ENCODE results near the gene NUP214.
A peak's percentile ranks its signal among the peaks of the same experiment; 100 is the strongest.
"Not testable (repeated sequence)": the region's sequence is repeated elsewhere in the genome, so short reads cannot be mapped to it uniquely, and the experiment has no call there.

NUP214 gene

GRCh38 chr9:131259916-131260597 lies 134.7 kb downstream of the NUP214 start:
- no peak for DNase-seq (ENCODE audit: low spot score)

DNA sequence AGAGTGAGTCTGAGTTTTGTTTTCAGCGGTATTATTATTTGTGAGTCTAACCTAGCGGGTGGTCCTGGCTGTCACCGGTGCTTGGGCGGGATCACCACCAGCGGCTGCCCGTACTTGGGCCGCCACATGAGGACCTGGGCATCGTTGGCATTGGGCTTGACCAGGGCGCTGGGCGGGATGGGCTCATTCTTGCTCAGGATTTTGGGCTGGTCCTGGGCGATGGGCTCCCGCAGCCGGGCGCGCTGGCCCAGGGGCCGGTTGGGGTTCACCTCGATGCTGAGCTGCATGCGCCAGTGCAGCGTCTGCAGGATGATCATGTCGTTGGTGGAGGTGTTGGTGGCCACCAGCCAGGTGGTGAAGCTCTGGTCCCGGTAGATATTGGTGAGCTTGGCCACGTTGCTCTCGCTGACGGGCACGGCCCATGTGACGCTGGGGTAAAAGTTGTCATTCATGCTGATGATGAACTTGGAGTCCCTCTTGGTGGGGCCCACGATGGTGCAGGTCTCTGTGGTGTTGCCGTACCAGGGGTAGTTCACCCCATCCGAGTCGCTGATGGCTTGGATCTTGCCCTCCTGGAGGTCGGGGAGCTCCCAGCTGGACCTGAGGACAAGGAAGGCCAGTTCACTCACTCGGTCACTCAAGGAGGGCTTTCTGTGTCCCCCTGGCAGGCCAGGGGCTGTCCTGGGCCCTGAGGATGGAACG lies 135.5 kb downstream of the NUP214 start:
- no peak for DNase-seq (ENCODE audit: low spot score)

- no peak for DNase-seq (ENCODE audit: low spot score)
These were observed 137.1 kb downstream of the NUP214 start for GRCh38 chr9:131262327-131263032.

GRCh38 chr9:131263033-131263343 lies 137.6 kb downstream of the NUP214 start:
- not testable (repeated sequence) for DNase-seq (ENCODE audit: low spot score)

DNA sequence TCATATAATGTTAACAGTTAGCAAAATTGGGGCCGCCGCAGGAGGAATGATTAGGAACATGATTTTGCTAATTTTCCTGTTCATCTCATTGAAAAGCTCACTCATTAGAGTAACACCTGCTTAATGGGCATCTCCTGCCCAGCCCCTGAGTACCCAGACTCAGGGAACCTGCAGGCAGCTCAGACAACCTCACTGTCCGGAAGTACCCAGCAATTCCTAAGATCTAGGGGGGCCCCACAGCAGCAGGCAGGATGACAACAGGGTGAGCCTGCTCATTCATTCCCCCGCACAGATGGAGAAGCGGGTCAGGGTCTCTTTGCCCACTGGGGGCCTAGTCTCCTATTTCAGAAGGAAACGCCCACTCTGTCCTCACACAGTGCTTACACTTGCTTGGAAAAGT lies 138.3 kb downstream of the NUP214 start:
- DNase-seq (ENCODE audit: low spot score): no peak

- DNase-seq (ENCODE audit: low spot score): no peak
These were observed 138.8 kb downstream of the NUP214 start for GRCh38 chr9:131264231-131264630.

- no peak for DNase-seq (ENCODE audit: low spot score)
These were observed 141.2 kb downstream of the NUP214 start for GRCh38 chr9:131266266-131267229.

- DNase-seq (ENCODE audit: low spot score): no peak
These were observed 145.0 kb downstream of the NUP214 start for GRCh38 chr9:131270171-131271015.

- DNase-seq (ENCODE audit: low spot score): not testable (repeated sequence)
These were observed 145.6 kb downstream of the NUP214 start for GRCh38 chr9:131271016-131271273.

DNA sequence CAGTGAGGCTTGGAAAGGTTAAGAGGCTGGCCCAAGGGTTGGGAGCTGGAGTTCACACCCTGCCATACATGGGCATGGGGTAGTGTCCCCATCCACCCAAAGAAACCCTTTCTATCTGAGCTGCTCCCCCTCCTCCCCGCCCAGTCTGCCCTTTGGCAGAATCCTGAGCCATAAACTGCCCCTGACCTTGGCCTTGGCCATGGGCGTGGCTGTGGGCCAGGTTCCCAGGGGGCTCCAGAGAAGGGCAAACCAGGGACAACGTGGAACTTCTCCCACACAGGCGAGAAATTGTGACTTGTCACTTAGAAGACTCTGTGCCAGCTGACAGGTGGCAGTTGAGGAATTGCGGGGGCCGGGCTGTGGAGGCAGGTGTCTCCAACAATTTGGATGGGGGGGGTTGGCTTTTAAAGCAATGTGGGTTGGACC lies 146.1 kb downstream of the NUP214 start:
- DNase-seq (ENCODE audit: low spot score): no peak

GRCh38 chr9:131272212-131272611 lies 146.8 kb downstream of the NUP214 start:
- DNase-seq (ENCODE audit: low spot score): no peak

- DNase-seq (ENCODE audit: low spot score): no peak
These were observed 147.9 kb downstream of the NUP214 start for GRCh38 chr9:131273146-131273855.

DNA sequence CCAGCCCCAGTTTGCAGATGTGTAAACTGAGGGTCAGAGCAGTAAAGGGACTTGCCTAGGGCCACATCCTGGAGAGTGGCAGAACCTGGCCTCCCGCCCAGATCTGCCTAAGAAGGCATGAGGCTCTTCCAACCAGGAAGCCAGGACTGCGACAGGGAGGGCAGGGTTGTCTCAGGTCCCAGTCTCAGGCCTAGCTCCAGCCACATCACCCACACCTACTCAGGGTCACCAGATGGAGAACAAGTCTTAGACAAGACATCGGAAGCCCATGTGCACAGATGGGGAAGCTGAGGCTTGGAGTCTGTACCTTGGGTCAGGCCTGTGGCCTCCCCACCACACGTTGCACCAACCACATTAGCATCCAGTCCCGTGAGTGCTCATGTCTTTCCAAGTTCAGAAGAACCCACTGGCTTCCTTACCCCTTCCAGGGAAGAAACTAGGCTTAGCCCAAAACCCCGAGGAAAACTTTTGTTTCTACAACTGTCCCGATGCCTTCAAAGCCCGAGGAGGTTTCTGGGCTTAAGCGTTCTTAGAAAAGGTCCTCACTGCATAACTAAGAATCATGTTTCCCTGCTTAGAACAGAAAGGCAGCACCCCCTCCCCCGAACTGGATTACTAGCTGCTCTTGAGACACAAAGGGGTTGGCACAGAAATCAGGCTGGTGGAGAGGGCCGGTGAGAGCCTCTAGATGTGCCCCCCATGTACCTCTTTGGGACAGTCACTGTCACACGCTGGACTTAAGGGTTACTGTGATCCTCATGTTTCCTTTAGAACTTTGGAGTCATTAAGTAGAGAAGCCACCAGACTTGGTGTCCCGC lies 148.7 kb downstream of the NUP214 start:
- DNase-seq (ENCODE audit: low spot score): no peak

DNA sequence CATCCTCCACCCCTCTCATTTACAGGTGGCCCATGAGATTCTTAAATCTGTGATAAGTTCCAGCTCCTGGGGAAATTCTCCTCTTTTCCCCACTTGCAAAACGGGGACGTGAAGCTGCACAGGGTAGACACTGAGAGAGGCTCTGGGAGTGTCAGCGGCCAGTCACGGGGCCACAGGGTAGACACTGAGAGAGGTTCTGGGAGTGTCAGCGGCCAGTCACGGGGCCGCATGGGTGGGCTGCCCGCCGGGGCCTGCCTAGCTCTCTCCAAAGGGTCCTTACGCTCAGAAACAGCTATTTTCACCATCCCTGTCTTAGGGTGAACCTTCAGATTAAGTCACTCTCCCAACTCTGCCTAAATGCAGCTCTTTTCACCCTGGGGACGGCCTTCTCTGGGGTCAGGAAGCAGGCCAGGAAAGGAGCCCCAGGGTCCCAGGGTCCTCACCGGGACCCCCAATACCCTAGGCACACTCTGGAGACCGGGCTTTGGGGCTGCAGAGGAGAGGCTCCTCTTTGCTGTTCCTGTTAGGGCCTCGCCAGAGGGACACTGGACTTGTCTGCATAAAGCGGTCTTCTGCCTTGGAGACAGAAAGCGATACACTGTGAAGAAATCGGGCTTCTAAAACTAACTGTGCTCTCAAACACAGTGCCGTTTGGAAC lies 149.4 kb downstream of the NUP214 start:
- DNase-seq (ENCODE audit: low spot score): no peak

- peak; percentile 66 for DNase-seq (ENCODE audit: low spot score)
These were observed 150.1 kb downstream of the NUP214 start for GRCh38 chr9:131275332-131276093.

GRCh38 chr9:131276094-131276888 lies 150.9 kb downstream of the NUP214 start, which contains the start of gene FAM78A:
Gene FAM78A, minus strand, starts transcription at chr9:131276510. Its CDS starts 331 bp downstream, at chr9:131276179.
- peak; percentile 76 for DNase-seq (ENCODE audit: low spot score)

- peak; percentile 54 for DNase-seq (ENCODE audit: low spot score)
These were observed 151.5 kb downstream of the NUP214 start for GRCh38 chr9:131276891-131277286.

All from HuH-7 (cell line).